Muscle of arm (tissue), 12 donors: Measurements from ENCODE around the gene IQCE. TPM values are rescaled to one million over a fixed set of nuclear protein-coding genes. Genes with fewer than 3 reads are reported as not detected.

Experiments
- DNase-seq: peaks from one replicate; pipeline ENCODE4 v3.0.0-alpha.2; 2013
- polyA plus RNA-seq, 12 donors: library from polyadenylated mRNA; unstranded; fragments of 120-200 nt; gene quantifications; one replicate each; pipeline ENCODE4 v1.2.1, GENCODE V29; 2013; ENCODE audit not compliant: insufficient read length in 12 of 12

IQCE gene
- polyA plus RNA-seq, 12 donors = 6.0 to 16.8 (median 7.4) TPM; not detected in 1

- no peak for DNase-seq
Observed at GRCh38 chr7:2644220-2644561, 85.4 kb downstream of the IQCE start.

DNA sequence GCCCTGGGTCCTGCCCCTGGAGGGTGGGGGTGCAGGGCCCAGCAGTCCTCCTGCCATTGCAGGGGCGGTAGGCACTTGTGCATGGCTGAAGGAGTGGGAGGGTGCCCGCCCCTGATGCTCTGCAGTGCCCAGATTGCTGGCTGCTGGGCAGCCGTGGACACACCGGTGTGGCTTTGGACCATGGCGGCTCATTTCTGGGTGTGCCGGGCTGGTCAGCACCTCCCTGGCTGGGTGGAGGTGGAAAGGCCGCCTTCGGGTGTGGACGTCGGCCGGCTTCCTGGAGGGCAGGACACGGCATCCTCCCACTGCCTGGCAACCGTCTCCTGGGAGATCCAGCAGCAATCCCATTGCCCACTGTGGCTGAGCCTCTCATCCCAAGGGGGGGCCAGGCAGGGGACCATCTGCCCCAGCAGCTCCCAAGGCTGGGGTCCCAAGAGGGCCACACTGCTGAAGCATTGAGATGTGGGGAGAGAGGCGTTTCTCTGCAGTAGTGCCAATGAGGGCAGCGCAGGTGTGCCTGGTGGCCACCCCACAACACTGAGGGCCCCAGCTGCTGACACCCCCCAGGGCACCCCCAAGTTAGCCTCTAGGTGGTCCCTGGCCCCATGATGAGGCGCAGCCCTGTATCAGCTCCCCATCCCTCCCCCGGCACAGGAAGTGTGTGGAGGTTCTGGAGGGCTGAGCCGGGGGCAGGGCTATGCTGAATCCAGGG is 85.9 kb downstream of the IQCE start:
- no peak for DNase-seq

DNA sequence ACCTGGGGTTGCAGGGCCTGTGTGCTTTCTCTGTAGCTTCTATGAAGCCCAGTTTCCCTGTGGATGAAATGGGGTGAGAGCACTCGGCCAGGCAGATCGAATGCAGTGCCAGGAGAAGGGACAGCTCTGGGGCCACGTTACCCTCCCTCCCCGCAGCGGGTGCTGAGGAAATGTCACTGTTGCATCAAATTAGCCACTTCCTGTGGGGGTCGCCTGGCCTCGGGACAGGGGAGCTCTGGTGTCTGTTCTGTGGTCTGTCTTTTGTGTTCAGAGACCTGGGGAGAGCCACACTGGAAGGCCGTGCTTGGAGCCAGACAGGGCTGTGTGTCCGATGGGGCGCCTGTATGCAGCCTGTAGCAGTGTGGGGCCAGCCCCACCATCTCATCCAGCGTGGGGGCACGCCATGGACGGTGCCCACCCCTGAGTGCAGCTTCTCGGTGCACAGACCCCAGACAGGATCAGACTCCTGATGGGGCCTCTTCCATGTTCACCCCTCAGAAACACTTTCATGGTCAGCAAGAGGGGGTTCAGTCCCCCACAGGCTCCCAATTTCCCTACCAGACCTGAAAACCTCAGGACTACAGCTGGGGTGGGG is 86.6 kb downstream of the IQCE start:
- no peak for DNase-seq

GRCh38 chr7:2646336-2646679 is 87.5 kb downstream of the IQCE start:
- no peak for DNase-seq

DNA sequence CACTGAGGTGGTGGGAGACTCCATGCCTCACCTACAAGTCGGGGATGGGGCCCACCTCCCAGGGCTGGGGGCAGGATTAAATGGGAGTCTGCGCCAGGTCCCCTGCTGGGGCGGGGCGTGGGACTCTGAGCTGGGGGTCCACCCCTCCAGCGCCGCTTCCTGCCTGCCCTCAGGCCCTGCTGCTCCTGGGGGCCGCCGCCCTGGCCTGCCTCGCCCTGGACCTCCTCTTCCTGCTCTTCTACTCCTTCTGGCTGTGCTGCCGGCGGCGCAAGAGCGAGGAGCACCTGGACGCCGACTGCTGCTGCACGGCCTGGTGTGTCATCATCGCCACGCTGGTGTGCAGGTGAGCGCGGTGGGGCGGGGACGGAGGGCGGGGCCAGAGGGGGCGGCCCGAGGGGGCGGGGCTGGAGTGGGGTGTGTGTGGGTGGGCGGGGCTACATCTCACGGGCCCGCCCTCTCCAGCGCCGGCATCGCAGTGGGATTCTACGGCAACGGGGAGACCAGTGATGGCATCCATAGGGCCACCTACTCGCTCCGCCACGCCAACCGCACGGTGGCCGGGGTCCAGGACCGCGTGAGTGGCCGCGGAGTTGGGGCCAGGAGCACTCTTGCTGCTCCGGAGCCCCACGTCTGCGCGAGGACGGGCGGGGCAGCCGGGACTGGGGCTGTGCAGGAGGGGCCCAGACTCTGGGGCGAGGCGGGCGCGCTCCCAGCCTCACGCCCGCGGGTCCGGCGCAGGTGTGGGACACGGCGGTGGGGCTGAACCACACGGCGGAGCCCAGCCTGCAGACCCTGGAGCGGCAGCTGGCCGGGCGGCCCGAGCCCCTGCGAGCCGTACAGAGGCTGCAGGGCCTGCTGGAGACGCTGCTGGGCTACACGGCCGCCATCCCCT is 88.1 kb downstream of the IQCE start:
- DNase-seq = no peak

- DNase-seq = no peak
Observed at GRCh38 chr7:2647594-2648172, 88.9 kb downstream of the IQCE start.

DNA sequence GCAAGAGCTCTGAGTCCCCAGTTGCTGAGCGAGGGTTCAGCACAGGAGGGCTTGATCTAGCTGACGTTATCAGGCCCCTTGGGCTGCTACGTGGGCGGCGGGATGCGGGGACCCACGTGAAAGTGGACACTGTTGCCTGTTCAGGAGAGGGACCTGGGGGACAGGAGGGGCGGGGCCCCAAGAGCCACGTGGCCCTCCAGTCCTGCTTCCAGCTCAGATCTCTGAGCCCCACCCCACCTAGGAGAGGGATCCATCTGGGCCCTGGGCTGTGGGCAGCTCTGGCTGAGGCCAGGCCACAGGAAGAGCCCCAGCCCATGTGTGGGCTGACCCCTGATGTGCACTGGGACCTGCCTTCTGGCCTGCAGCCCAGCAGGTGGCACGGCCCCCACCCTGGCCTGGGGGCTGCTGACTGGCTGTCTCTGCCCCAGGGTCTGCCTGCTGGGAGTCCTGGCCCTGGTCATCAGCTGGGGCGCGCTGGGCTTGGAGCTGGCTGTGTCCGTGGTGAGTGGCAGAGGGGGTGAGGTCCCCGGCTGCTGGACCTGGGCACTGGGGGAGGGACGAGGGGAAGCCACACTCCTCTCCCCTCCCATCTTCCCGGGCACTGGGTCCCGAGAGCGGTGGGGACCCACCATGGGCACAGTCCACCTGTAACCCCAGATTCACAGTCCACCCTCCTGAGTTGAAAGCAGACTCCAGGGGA is 90.5 kb downstream of the IQCE start:
- no peak for DNase-seq

DNA sequence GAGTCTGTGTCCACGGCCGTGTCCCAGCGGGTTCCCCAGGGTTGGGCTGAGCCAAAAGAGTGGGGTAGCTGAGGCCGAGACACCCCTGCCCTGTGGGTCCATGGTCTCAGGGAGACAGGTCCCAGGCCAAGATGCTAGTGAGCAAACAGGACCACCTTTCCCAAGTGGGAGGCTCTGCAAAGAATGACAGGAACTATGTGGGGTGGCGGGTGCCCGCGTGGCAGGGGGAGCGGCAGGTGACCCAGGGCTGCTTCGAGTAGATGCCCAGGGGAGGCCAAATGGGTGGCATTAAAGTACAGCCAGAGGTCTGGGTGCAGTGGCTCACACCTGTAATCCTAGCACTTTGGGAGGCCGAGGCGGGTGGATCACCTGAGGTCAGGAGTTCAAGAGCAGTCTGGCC is 91.2 kb downstream of the IQCE start:
- DNase-seq = no peak

- no peak for DNase-seq
Observed at GRCh38 chr7:2650451-2650850, 91.7 kb downstream of the IQCE start.

DNA sequence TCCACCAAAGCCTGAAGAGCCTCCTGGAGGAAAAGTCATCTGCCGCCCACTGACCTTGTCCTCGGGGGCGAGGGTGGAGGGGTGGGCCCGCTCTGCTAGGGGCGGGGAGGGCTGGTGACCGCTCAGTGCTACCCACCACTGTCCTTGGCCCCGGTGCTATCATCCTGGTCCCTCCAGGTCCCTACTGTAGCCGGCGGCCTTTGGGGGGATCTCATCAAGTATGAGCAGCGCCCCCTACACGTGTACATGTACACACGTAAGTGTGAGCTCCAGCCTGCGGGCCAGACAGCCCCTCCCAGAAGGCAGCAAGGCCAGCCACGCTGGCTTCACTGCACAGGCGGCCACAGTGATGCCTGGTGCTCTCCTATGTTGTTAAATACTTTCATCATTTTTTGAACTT is 92.6 kb downstream of the IQCE start:
- DNase-seq = no peak

DNA sequence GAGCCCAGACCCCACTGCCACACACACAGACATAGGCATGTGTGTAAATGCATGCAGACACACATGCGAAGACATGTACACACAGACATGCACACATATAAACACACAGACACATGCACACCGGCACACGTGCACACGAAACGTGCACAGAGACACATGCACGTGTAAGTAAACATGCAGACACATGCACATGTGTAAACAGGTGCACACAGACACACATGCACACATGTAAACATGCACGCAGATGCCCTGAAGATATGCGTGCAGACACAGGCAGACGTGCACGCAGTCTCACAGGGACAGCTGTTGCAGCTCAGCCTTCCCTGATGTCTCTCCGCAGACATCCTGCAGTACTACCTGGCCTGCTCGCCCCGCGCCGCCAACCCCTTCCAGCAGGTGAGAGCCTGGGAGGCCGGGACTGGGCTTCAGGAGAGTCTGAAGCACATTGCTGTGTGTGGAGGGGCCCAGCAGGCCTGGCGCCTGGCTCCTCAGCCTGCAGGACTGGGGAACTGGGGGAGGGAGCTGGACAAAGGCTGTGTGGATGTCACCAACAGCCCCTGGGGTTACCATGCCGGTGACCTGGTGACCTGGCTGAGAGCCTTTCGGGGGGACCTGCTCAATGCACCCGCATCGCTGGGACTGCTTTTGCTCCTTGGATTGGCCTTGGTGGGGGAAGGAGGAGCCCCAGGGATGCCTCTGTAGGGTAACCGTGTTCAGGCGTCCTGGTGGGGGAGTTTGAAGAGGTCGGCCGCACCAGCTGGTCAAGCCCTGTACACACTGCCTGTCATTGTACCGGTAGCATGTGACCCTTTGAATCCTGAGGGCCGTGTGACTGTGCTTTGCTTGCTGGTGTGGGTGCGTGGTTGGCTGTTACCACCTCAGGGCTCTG is 93.3 kb downstream of the IQCE start:
- no peak for DNase-seq

DNA sequence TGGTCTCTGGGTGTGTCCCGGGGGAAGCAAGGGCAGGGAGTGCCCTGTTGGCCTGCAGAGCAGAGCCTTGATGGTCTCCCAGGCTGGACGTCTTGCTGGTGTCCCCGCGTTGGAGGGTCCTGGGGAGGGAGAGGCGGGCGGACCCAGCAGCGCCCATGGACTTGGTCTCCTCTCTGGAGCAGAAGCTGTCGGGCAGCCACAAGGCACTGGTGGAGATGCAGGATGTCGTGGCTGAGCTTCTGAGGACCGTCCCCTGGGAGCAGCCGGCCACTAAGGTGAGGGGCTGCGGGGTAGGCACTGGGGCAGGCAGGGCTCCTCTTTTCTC is 93.9 kb downstream of the IQCE start:
- no peak for DNase-seq

- DNase-seq = no peak
Observed at GRCh38 chr7:2654059-2654458, 95.3 kb downstream of the IQCE start.

DNA sequence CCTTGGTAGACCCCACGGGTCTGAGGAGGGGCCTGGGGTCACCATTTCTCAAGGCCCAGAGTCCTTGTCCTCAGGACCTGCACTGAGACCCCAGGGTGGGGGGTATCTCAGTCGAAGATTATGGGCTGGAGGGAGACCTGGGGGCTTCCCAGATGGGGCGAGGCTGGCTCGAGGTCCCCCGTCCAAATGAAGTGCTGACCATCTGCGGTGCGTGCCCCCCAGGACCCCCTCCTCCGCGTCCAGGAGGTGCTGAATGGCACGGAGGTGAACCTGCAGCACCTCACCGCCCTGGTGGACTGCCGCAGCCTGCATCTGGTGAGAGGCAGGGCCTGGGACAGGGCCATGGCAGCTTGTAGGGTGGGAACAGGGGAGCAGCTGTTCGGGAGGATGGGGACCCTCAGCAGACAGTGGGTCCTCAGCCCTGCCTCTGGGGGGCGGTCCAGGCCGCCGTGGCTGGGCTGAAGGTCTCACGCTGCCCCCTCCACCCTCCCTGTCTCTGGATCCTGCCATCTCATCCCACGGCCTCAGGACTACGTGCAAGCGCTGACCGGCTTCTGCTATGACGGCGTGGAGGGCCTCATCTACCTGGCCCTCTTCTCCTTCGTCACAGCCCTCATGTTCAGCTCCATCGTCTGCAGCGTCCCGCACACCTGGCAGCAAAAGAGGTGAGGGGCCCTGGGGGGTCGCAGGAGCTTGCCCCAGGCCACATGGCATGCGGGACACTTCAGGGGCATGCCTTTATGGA is 97.3 kb downstream of the IQCE start:
- DNase-seq = no peak

DNA sequence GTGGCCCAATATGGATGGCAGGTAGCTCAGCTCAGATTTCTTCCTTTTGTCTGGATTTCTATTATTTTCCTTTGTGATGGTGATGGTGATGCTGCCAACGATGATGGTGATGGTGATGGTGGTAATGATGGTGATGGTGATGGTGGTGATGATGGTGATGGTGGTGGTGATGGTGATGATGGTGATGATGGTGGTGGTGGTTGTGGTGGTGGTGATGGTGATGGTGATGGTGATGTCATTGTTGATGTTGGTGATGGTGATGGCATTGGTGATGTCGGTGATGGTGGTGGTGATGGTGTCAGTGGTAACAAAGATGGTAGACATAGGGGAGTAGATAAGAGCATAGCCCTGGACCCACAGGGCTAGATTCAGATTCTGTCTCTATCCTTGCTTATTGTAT is 98.4 kb downstream of the IQCE start:
- DNase-seq = no peak

DNA sequence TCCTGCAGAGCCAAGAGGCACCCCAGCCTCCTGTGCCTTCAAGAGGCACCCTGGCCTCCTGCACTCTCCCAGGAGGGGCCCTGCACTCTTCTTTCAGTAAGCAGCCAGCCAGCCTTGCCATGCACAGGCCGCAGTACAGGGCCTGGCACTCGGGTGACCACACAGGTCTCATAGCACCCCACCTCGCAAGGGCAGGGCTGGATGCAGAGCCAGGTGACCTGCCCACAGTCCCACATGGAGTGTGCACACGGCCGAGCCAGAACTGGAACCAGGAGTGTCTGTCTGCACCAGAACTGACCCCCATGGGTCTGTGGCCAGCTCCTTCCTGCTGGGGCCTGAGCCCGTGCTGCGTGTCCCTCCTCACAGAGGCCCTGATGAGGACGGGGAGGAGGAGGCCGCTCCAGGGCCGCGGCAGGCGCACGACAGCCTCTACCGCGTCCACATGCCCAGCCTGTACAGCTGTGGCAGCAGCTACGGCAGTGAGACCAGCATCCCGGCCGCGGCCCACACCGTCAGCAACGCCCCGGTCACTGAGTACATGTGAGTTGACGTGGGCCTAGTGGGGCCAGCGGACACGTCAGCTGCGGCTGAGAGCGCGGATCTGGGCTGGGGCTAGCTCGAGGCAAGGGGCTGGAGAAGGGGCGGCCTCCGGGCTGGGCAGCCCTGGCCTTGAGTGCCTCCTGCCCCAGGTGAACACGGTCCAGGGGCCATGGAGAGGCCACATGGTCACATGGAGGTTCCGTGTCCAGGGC is 99.3 kb downstream of the IQCE start:
- no peak for DNase-seq

- DNase-seq = no peak
Observed at GRCh38 chr7:2658941-2659340, 100.2 kb downstream of the IQCE start.

DNA sequence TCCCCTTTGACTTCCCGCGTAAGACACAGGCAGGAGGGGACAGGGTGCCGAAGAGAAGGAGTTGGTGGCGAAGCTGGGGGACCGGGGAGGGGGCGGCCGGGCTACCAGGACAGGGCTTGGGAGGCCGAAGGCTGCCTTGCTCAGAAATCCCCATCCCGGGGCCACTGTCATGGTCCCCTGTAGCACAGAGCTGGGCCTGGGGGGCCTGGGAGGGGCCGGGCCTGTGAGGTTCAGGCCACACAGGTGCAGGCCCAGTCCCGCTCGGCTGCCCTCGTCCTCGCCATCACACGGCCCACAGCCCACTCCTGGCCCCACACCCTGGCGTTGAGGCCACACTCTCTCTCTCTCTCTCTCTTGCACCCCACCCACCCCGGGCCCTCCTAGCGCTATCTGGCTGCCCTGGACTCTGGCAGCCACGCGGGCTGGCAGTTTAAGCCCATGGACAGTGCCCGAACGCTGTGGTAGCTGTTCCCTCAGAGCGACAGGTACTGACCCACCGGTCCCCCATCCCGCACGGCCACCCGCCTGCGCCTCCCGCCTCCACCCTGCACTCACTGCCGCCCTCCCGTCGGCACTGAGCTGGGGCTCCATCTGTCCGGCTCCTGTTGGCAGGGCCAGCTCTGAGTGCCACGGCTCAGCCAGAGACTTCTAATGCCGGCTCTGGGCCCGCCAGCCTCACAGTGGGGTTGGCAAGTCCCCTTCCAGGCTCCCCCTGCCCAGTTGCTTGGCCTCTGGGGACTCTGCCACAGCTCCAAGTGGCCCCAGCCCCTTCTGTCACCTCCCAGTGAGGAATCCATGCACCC is 101.0 kb downstream of the IQCE start:
- DNase-seq = no peak
